PC-3 (cell line): ENCODE results near the gene C9.

ENCODE experiments used
- CTCF ChIP-seq: fragments of 300-600 bp; sonication (generic); conservative IDR thresholded peaks from 2 replicates; pipeline ENCODE4 v1.5.1; 2017; ENCODE audit warnings: antibody characterized with exemption, low read depth, mild to moderate bottlenecking, low read length
- EZH2 ChIP-seq: fragments of 300-600 bp; sonication (generic); IDR thresholded peaks from one replicate; pipeline ENCODE4 v1.6.1; 2017; ENCODE audit warnings: antibody characterized with exemption, mild to moderate bottlenecking, low read length; ENCODE audit not compliant: unreplicated experiment

- TF ChIP-seq CTCF: no peak
- no peak for TF ChIP-seq EZH2
Measured at GRCh38 chr5:39249069-39249468, 115.2 kb downstream of the C9 start.
